DND-41 (cell line): ENCODE data around the gene MINDY4.

Experiments used
- CTCF ChIP-seq: IDR thresholded peaks from 2 replicates; pipeline ENCODE4 v1.5.1; 2012; ENCODE audit warnings: borderline replicate concordance, low read length, moderate library complexity, mild to moderate bottlenecking; ENCODE audit not compliant: poor library complexity, severe bottlenecking; ENCODE audit errors: extremely low read depth
- EZH2 ChIP-seq: IDR thresholded peaks from 3 replicates; pipeline ENCODE4 v1.6.1; 2012; ENCODE audit warnings: borderline replicate concordance, low read depth, mild to moderate bottlenecking, moderate library complexity, low read length, inconsistent platforms; ENCODE audit not compliant: severe bottlenecking

- TF ChIP-seq CTCF, result no peak
- no peak for TF ChIP-seq EZH2
Observed at GRCh38 chr7:30935569-30935877, 164.3 kb downstream of the MINDY4 start.
